ENCODE measurements around the gene TMEM147.

DNA sequence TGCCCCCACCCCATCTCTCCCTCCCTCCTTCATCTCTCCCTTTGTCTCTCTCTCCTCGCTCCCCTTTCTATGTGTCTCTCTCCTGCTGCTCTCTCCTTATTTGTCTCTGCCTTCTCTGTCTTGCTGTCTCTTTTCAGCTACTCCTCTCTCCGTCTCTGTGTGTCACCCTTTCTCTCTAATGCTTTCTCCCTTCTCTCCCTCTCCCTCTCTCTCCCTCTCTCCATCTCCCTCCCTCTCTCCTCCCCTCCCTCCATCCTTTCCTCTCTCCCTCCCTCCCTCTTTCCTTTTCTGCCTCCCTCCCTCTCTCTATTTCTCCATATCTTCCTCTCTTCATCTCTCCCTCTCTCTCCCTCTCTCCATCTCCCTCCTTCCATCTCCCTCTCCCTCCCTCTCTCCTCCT, 17.4 kb downstream of the TMEM147 start:
- TF ChIP-seq, protein P1, sequence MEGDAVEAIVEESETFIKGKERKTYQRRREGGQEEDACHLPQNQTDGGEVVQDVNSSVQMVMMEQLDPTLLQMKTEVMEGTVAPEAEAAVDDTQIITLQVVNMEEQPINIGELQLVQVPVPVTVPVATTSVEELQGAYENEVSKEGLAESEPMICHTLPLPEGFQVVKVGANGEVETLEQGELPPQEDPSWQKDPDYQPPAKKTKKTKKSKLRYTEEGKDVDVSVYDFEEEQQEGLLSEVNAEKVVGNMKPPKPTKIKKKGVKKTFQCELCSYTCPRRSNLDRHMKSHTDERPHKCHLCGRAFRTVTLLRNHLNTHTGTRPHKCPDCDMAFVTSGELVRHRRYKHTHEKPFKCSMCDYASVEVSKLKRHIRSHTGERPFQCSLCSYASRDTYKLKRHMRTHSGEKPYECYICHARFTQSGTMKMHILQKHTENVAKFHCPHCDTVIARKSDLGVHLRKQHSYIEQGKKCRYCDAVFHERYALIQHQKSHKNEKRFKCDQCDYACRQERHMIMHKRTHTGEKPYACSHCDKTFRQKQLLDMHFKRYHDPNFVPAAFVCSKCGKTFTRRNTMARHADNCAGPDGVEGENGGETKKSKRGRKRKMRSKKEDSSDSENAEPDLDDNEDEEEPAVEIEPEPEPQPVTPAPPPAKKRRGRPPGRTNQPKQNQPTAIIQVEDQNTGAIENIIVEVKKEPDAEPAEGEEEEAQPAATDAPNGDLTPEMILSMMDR (IDR thresholded peaks at IDR 0.05): no peak
- TF ChIP-seq POLR2A (IDR thresholded peaks at IDR 0.05): no peak
